Mammary epithelial cell (primary cell): ENCODE data around the gene STRBP.

Source experiments
- EZH2 ChIP-seq: IDR thresholded peaks from 2 replicates; pipeline ENCODE4 v1.6.1; 2012; ENCODE audit warnings: low read length, inconsistent platforms, borderline replicate concordance
- TF ChIP-seq, protein P1 (sequence below), 2 donors: IDR thresholded peaks in 1 of 2; conservative IDR thresholded peaks in 1 of 2; 2 replicates each; pipeline ENCODE4 v1.5.1; 2011 to 2012; ENCODE audit warnings: inconsistent platforms in 2 of 2, low read length in 2 of 2, mild to moderate bottlenecking in 2 of 2, control low read depth in 1 of 2, low read depth in 1 of 2; ENCODE audit not compliant: insufficient read depth in 1 of 2; ENCODE audit errors: extremely low read depth in 1 of 2

GRCh38 chr9:123286324-123286723 is 17.9 kb upstream of the STRBP start:
- TF ChIP-seq, protein P1, sequence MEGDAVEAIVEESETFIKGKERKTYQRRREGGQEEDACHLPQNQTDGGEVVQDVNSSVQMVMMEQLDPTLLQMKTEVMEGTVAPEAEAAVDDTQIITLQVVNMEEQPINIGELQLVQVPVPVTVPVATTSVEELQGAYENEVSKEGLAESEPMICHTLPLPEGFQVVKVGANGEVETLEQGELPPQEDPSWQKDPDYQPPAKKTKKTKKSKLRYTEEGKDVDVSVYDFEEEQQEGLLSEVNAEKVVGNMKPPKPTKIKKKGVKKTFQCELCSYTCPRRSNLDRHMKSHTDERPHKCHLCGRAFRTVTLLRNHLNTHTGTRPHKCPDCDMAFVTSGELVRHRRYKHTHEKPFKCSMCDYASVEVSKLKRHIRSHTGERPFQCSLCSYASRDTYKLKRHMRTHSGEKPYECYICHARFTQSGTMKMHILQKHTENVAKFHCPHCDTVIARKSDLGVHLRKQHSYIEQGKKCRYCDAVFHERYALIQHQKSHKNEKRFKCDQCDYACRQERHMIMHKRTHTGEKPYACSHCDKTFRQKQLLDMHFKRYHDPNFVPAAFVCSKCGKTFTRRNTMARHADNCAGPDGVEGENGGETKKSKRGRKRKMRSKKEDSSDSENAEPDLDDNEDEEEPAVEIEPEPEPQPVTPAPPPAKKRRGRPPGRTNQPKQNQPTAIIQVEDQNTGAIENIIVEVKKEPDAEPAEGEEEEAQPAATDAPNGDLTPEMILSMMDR (conservative IDR thresholded peaks at IDR 0.05 in 1 of 2, IDR thresholded peaks at IDR 0.05 in 1 of 2; ENCODE audit: extremely low read depth in 1 of 2, insufficient read depth in 1 of 2, low read depth in 1 of 2, low read length in 2 of 2): no peak
- TF ChIP-seq EZH2: no peak
